Progenitor cell of endocrine pancreas (in vitro differentiated cells): ENCODE data around the gene ADORA3. TPM values are rescaled to one million over a fixed set of nuclear protein-coding genes. Genes with fewer than 3 reads are reported as not detected.

Experiments used
- DNase-seq: peaks from one replicate; pipeline ENCODE4 v3.0.0; 2021; ENCODE audit warnings: low spot score; ENCODE audit not compliant: unreplicated experiment
- H3K27ac Mint-ChIP-seq: 2 replicates; pipeline ENCODE4 v1.8.0; 2021; ENCODE audit warnings: mild to moderate bottlenecking, moderate library complexity, mixed read lengths
- H3K27me3 Mint-ChIP-seq: 2 replicates; pipeline ENCODE4 v1.8.0; 2021; ENCODE audit warnings: mixed read lengths
- H3K36me3 Mint-ChIP-seq: 2 replicates; pipeline ENCODE4 v1.8.0; 2022; ENCODE audit warnings: mixed read lengths; ENCODE audit not compliant: insufficient read depth
- H3K4me1 Mint-ChIP-seq: 2 replicates; pipeline ENCODE4 v1.8.0; 2021; ENCODE audit warnings: low read depth, mixed read lengths
- H3K4me3 Mint-ChIP-seq: 2 replicates; pipeline ENCODE4 v1.8.0; 2021; ENCODE audit warnings: low read depth, mild to moderate bottlenecking, moderate library complexity, mixed read lengths
- H3K9me3 Mint-ChIP-seq: 2 replicates; pipeline ENCODE4 v1.8.0; 2021; ENCODE audit warnings: low read depth, mixed read lengths
- CTCF ChIP-seq: fragments of 200-600 bp; sonication (generic); IDR thresholded peaks from one replicate; pipeline ENCODE4 v1.5.0; 2021; ENCODE audit warnings: antibody characterized with exemption, mild to moderate bottlenecking; ENCODE audit not compliant: unreplicated experiment
- total RNA-seq: library from RNA; stranded (reverse); gene quantifications from 2 replicates; pipeline ENCODE4 v1.2.1, GENCODE V29; 2021

Gene ADORA3
- total RNA-seq, 1 donor from 2014 or later: not detected

- Mint-ChIP-seq H3K27ac (no peak overlapping the region), H3K4me3 (no peak overlapping the region), H3K27me3 (no peaks in the 10 kb centered on the region), H3K9me3 (no peaks in the 10 kb centered on the region), H3K4me1 (peaks cover 4% of the 10 kb centered on the region), H3K36me3 (peaks cover 10% of the 10 kb centered on the region)
- no peak for TF ChIP-seq CTCF
- DNase-seq: no peak
Observed at GRCh38 chr1:111462370-111463028, 40.9 kb downstream of the ADORA3 start.

DNA sequence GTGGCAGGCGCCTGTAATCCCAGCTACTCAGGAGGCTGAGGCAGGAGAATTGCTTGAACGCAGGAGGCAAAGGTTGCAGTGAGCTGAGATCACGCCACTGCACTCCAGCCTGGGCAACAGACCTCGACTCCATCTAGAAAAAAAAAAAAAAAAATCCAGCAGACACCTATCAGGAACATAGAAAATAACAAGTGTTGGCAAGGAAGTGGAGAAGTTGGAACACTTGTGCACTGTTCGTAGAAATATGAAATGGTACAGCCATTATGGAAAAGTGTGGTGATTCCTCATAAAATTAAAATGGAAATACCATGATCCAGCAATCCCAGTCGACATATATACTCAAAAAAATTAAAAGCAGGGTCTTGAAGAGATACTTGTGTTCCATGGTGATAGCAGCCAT lies 41.7 kb downstream of the ADORA3 start:
- Mint-ChIP-seq H3K4me1 (peaks cover 4% of the 10 kb centered on the region), H3K27me3 (no peaks in the 10 kb centered on the region), H3K4me3 (no peak overlapping the region), H3K9me3 (no peaks in the 10 kb centered on the region), H3K36me3 (peaks cover 13% of the 10 kb centered on the region), H3K27ac (no peak overlapping the region)
- DNase-seq: no peak
- TF ChIP-seq CTCF: no peak

DNA sequence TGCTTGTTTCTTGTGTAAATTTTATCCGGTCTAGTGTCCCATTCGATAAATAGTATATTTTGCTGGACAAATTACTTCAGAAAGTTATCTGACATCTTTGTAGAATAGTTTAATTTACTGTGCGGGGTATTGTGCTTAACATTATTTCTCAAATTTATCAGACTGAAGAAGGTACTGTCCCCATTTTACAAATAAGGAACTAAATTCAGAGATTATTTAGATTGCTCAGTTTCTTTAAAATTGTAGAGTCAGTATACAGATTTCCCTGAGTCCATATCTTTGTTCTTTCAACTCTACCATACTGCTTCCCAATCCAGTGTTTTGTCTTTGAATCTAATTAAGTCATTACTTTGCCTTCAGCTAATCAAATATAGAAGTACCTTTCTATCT lies 47.8 kb downstream of the ADORA3 start:
- H3K36me3 Mint-ChIP-seq: peaks cover 21% of the 10 kb centered on the region
- no peaks in the 10 kb centered on the region for H3K9me3 Mint-ChIP-seq
- TF ChIP-seq CTCF: no peak
- no peak for DNase-seq
- peaks cover 9% of the 10 kb centered on the region for H3K4me1 Mint-ChIP-seq
- H3K27me3 Mint-ChIP-seq: no peaks in the 10 kb centered on the region
- H3K4me3 Mint-ChIP-seq: no peak overlapping the region
- no peak overlapping the region for H3K27ac Mint-ChIP-seq

GRCh38 chr1:111454859-111455641 lies 48.4 kb downstream of the ADORA3 start:
- H3K4me3 Mint-ChIP-seq: no peak overlapping the region
- no peaks in the 10 kb centered on the region for H3K9me3 Mint-ChIP-seq
- no peak for TF ChIP-seq CTCF
- no peaks in the 10 kb centered on the region for H3K27me3 Mint-ChIP-seq
- DNase-seq: no peak
- no peak overlapping the region for H3K27ac Mint-ChIP-seq
- H3K4me1 Mint-ChIP-seq: peaks cover 9% of the 10 kb centered on the region
- H3K36me3 Mint-ChIP-seq: peaks cover 20% of the 10 kb centered on the region

DNA sequence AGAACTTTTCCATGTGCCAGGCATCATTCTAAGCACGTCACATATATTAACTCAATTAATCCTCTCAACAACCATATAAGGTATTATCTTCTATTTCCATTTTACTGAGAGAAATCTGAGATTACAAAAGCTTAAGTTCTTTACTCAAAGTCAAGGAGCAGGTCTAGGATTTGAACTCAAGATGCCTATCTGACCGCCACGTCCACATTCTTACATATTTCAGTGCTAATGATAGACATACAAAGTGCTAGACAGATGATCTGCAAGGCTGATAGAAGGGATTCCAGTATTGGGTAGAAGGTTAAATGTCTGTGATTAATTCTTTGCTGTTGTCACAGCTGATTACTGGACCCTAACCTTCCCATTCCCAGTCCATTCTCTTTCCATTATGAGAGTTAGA lies 49.7 kb downstream of the ADORA3 start:
- Mint-ChIP-seq H3K27ac (no peak overlapping the region), H3K4me1 (peaks cover 9% of the 10 kb centered on the region), H3K9me3 (no peaks in the 10 kb centered on the region), H3K27me3 (no peaks in the 10 kb centered on the region), H3K4me3 (no peak overlapping the region), H3K36me3 (peaks cover 18% of the 10 kb centered on the region)
- TF ChIP-seq CTCF: no peak
- DNase-seq: no peak
